Loucy (cell line): ENCODE data around the gene NFASC.

ENCODE experiments used
- EZH2phosphoT487 ChIP-seq: fragments of 200-600 bp; IDR thresholded peaks from 2 replicates; pipeline ENCODE4 v1.6.1; 2018; ENCODE audit warnings: antibody characterized with exemption, mild to moderate bottlenecking, moderate library complexity, borderline replicate concordance
- TF ChIP-seq, protein P1 (sequence below): fragments of 200-600 bp; sonication (generic); conservative IDR thresholded peaks from 2 replicates; pipeline ENCODE4 v1.5.1; 2014; ENCODE audit warnings: mild to moderate bottlenecking, antibody characterized with exemption, low read length

DNA sequence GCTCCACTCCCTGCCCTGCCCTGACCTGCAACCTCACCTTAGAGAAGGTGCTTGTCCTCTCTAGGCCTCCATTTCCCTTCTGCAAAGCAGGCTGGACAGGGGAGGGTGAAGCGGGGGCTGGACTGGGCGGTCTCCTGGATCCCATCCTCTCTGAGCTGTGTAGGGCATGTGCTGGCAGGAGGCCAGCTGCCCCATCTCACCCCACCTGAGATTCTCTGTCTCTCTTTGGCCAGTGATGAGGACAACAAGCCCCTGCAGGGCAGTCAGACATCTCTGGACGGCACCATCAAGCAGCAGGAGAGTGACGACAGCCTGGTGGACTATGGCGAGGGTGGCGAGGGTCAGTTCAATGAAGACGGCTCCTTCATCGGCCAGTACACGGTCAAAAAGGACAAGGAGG is 145.4 kb downstream of the NFASC start:
- TF ChIP-seq, protein P1, sequence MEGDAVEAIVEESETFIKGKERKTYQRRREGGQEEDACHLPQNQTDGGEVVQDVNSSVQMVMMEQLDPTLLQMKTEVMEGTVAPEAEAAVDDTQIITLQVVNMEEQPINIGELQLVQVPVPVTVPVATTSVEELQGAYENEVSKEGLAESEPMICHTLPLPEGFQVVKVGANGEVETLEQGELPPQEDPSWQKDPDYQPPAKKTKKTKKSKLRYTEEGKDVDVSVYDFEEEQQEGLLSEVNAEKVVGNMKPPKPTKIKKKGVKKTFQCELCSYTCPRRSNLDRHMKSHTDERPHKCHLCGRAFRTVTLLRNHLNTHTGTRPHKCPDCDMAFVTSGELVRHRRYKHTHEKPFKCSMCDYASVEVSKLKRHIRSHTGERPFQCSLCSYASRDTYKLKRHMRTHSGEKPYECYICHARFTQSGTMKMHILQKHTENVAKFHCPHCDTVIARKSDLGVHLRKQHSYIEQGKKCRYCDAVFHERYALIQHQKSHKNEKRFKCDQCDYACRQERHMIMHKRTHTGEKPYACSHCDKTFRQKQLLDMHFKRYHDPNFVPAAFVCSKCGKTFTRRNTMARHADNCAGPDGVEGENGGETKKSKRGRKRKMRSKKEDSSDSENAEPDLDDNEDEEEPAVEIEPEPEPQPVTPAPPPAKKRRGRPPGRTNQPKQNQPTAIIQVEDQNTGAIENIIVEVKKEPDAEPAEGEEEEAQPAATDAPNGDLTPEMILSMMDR, result no peak
- no peak for TF ChIP-seq EZH2phosphoT487
